NCI-H69 (cell line): ENCODE data around the gene C6orf120.

ENCODE experiments used
- DNase-seq: peaks from one replicate; lab custom pipeline; 2025; lab: John Stamatoyannopoulos, UW

Gene C6orf120

GRCh38 chr6:169725125-169726048, 23.5 kb downstream of the C6orf120 start:
- peak; percentile 78 for DNase-seq

DNA sequence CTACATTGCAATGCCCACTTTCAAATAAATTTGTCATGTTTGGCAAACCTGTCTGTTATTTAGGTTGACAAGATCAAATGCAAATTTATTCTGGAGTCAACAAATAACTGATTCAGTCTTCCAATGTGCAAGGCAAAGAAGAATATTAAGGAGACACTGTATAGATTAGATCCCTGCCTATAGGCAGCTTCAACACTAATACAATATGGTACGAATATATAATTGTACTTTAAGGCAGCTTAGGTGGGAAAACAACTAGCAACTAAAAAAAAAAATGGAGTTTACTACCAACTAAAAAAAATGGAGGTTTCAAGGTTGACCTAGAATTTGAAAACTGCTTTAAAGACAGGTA, 24.1 kb downstream of the C6orf120 start:
- DNase-seq: no peak

GRCh38 chr6:169726963-169727362, 25.0 kb downstream of the C6orf120 start:
- no peak for DNase-seq

- DNase-seq: no peak
Measured at GRCh38 chr6:169729961-169730360, 28.0 kb downstream of the C6orf120 start.

GRCh38 chr6:169738204-169738975, 36.5 kb downstream of the C6orf120 start:
- DNase-seq: peak; percentile 73

DNA sequence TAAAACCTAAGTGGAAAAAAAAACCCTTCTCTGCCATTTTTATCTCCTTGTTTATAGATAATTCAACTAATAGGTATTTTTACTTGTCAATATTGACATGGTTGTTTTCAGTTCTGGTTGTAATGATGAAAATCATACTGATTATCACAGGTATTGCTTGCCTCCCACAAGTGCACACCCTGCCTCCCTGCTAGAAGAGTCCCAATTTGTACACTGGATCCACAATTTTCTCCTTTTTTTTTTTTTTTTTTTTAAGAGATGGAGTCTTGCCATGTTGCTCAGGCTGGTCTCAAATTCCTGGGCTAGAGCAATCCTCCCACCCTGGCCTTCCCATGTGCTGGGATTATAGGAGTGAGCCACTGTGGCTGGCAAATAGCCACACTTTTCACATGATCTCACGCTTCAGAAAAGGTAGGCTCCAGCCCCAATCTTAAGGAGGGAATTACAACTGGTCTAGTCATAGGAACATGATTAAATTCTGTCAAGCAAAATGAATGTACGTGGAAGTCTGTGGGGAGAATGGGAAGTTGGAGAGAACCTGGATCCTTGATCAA, 37.1 kb downstream of the C6orf120 start:
- DNase-seq: peak; percentile 71

DNA sequence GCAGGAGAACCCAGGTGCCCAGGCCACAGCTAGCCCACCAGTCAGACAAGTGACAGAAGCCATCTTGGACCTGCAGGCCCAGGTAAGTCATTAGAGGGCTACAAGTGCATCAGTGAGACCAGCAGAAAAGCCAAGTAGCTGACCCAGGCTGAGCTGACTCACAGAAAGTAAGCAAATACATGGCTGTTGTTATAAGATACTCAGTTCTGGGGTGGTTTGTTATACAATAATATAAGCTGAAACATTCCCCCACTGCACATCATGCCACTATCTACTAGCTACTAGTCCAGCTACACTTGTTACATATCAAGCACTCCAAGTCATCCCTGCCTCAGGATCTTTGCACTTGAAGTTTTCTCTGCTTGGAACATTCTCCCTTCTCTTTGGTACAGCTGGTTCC, 39.4 kb downstream of the C6orf120 start:
- DNase-seq: no peak

DNA sequence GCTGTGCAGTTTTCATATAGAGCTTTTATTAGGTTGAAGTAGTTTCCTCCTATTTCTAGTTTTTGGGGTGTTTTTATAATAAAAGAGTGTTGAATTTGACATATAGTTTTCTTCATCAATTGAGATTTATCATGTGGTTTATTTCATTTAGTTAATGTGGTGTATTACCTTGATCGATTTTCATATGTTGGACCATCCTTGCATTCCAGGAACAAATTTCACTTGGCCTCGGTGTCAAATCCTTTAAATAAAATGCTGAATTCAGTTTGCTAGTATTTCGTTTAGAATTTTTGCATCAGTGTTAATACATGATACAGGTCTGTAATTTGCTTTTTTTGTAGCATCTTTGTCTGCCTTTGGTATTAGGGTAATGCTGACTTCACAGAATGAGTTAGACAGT, 43.5 kb downstream of the C6orf120 start:
- DNase-seq: no peak

DNA sequence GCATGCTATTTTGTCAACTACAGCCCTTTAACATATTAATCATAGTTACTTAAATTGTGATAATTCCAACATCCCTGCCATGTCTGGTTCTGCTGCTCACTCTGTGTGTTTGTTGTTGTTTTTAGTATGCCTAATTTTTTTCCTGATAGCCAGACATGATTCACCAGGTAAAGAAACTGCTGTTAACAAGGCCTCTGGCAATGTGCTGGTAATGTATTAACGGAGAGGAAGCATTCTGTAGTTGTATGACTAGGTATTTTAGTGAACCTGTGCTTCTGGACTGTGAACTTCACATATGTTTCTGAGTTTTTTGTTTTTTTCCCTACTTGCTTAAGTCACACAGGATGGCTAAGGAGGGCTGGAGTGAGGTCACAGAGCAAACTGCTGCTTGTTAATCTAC, 44.6 kb downstream of the C6orf120 start:
- DNase-seq: no peak

DNA sequence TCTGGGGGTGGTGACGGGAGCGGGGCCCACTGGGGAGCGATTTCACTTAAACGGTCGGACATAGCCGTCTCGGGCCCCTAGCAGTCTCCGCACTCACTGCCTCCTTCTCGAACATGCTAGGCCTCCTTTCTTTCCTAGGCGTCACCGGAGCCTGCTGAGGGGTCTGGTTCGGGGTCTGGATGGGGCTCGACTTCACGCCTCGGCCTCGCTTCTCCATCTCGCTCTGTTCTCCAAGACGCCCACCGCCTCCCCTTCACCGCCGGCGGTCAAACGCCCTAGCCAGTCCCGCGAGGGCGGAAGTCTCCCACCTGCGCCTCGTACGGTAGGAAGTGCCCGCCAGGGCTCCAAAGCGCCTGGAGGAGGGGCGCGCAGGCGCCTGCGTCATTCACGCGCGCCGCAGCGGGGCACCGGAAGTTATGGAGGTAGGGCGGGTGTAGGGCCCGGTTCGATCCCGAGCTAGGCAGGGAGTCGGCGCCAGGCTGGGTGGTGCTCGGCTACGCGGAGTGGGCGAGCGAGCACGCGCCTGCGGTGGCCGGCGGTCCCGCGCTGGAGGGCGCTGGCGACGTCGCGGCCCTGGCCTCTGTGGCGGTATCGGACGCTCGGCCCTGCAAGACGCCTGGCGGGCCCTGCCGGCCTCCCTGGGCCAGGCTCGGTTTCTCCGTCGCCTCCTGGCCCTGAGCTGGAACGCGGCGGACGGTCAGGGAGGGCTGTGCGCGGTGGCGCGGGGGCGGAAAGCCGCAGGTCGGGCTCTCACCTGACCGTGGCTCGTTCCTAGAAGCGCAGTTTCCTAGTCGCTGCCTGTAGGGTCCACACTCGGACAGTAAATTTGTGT, 49.5 kb downstream of the C6orf120 start, which contains the start of the genes DYNLT2 and ERMARD:
DYNLT2 (minus strand) TSS at position 331 of the 832 bp plus-strand sequence; CDS start at position 217, 114 bp downstream.
ERMARD (plus strand) TSS at position 381 of the 832 bp plus-strand sequence; CDS start at position 417, 36 bp downstream.
- peak; percentile 99 for DNase-seq

DNA sequence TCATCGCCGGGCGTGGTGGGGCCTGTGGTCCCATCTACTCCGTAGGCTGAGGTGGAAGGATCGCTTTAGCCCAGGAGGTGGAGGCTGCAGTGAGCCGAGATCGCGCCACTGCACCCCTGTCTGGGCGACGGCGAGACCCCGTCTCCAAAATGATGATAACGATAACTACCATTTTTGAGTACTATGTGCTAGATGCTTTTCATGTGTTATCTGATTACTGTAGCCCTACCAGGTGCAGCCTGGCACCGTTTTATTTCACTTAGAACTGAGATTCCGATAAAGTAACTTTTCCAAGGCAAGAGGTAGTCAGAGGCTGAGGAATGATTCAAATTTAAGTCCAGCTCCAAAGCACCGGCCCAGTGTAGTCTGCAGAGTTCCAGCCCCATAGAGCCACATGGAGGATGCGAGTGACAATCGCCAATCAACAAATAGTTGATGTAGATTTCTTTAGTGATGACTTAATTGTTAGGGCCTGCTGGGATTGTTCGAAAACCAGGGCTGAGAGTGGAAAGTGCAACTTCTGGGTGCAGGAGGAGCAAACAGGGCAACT, 50.2 kb downstream of the C6orf120 start:
- DNase-seq: peak; percentile 37
